SHP77 treated with DMSO at 0.1 percent for 48 hours (cell line): Measurements from ENCODE around the gene OR13D1.
A peak's percentile ranks its signal among the peaks of the same experiment; 100 is the strongest.
"Not testable (repeated sequence)": the region's sequence is repeated elsewhere in the genome, so short reads cannot be mapped to it uniquely, and the experiment has no call there.

Experiments used
- DNase-seq: peaks from one replicate; lab custom pipeline; 2025; lab: John Stamatoyannopoulos, UW

Gene OR13D1

DNA sequence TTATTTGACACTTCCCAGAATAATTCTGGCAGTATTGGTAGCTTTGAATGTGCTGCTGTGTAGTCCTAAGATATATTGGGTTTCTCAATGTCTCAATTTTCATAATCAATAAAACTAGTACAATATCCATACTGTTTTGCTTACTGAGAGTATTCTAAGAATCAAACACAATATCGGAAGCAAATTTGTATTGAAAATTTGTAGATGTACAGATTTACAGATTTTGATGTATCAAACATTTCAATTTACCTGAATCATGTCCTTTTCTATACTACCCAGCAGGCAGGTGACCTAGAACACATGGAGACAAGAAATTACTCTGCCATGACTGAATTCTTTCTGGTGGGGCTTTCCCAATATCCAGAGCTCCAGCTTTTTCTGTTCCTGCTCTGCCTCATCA is at the start of gene OR13D1:
Gene OR13D1, plus strand, starts transcription at position 301 of the 400 bp plus-strand sequence. Its CDS starts 0 bp downstream, at position 301.
- DNase-seq: no peak

DNA sequence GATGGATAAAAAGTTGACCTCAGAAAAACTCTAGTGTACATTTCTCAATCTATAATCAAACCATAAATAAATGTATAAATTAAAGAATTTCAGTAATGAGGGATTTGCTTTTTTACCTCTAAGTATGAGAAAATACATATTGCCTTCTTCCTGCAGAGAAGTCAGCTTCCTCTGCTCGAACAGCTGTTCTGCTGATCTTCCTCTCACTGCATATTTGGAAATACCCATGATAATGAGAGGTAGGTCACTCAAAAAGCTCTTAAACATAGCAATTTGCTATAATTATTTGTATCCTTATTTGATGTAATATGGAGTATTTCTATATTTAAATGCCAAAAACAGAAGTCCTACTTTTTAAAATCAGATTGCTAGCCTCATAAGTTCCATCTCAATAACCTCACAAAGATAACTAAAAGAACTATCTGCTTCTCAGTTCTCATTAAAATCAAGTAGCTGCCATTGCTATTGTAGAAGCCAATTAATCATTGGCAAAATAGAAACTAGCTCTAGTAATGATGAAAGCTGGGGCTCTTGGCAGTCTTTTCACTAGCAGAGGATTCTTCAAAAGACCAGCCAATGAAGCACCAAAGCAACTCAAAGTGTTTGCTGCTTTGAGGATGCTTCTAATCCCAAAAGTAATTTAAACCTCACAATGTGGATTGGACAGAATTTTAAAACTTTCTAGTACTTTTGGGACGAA is 35.7 kb upstream of the OR13D1 start:
- no peak for DNase-seq

DNA sequence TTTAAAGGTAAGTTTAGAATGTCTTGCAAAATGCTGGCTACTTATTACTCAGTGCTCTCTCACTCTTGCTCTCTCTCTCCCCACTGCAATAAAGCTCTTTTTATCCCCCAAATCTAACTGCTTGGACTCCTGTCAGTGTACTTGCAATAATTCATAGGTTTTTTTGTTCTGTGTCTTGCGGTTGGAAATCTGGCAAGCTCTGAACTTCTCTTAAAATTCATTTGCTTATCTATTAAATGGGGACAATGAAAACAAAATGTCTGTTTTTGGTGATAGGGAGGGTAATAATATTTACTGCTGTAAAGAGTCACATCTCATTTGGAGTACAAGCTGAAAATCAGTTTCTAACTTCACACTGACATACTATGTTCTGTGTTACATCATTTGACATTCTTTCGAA is 18.7 kb upstream of the OR13D1 start:
- no peak for DNase-seq

GRCh38 chr9:104682642-104683041 is 11.7 kb upstream of the OR13D1 start:
- peak; percentile 56 for DNase-seq

GRCh38 chr9:104686081-104686480 is 8.2 kb upstream of the OR13D1 start:
- no peak for DNase-seq

- no peak for DNase-seq
Measured at GRCh38 chr9:104700306-104700705, 6.0 kb downstream of the OR13D1 start.

DNA sequence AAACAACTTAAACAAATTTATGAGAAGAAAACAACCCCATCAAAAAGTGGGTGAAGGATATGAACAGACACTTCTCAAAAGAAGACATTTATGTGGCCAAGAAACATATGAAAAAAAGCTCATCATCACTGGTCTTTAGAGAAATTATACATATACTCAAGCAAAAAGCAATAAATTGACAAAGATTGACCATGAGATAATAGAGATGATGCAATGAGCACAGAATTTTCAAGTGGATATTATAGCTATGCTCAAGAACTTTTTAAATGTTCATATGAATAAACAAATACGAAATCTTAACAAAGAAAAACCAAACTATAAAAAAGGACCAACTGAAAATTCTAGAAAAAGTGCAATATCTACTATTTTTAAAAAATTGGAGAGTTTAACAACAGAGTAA is 14.4 kb downstream of the OR13D1 start:
- DNase-seq: not testable (repeated sequence)

- no peak for DNase-seq
Measured at GRCh38 chr9:104711604-104712003, 17.3 kb downstream of the OR13D1 start.

DNA sequence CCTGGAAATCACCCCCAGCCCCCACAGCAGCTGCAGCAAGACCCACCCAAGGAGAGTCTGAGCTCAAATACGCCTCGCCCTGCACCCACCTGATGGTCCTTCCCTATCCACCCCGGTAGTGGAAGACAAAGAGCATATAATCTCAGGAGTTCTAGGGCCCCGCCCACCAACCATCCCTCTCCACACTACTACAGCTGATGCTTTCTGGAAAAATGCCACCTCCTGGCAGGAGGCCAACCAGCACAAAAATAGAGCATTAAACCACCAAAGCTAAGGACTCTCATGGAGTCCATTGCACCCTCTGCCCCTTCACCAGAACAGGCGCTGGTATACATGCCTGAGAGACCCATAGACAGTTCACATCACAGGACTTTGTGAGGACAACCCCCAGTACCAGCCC is 30.7 kb downstream of the OR13D1 start:
- DNase-seq: peak; percentile 29

GRCh38 chr9:104738452-104738851 is 44.1 kb downstream of the OR13D1 start:
- no peak for DNase-seq

DNA sequence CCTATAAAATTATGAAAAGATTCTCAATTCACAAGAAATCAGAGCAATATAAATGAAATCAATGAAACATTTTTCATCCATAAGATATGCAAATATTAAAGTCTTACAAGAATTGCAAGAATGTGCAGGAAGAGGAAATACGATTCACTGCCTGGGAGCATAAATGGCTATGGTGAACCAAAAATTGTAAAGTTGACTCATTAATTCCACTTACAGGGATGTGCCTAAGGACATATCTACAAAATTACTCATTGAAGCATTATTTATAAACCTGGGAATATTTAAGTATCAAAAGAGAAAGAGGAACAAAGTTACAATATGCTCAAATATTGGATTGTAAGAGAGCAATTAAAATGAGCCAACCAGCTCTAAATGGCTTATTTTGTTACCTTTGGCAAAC is 46.3 kb downstream of the OR13D1 start:
- DNase-seq: no peak

GRCh38 chr9:104743376-104743985 is 49.2 kb downstream of the OR13D1 start:
- peak; percentile 34 for DNase-seq
